ENCODE measurements around the gene PLEKHA1. TPM values are rescaled to one million over a fixed set of nuclear protein-coding genes. Genes with fewer than 3 reads are reported as not detected.

The PLEKHA1 gene
- total and polyA plus RNA-seq, 2 of the 4 experiments (the other 2 are of a cell fraction): 7.2 to 9.5 TPM

DNA sequence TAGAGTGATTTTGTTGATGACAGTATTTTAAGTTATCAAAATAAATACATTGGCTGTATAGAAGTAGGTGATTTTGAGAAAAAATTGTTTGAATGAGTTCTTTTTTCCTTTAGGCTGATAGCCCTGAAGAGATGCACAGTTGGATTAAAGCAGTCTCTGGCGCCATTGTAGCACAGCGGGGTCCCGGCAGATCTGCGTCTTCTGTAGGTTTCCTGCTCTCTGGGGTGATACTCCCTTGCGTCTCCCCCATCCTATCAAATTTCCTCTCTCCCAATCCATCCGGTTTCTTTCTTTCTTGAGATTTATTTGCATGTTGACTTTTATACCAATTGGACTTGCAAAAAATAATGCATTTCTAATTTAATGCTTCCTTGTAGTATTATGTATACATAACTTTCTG, 52.3 kb downstream of the PLEKHA1 start:
- Histone ChIP-seq H2BK15ac (ENCODE audit: low read depth, low read length) (no peak overlapping the region), H3K23ac (ENCODE audit: low read depth, low read length) (no peak overlapping the region), H2AK9ac (replicated peaks; ENCODE audit: low read depth, low read length, poor library complexity) (no peak overlapping the region), H3K14ac (replicated peaks; ENCODE audit: low read depth, low read length) (no peak overlapping the region), H3K4ac (ENCODE audit: low read depth, low read length) (no peak overlapping the region), H4K20me1 (ENCODE audit: insufficient read depth, low read length) (no peaks in the 10 kb centered on the region), H3K56ac (ENCODE audit: extremely low read depth, insufficient read depth, low read length) (no peak overlapping the region), H3K18ac (ENCODE audit: low read depth, low read length) (no peak overlapping the region), H3K27ac (ENCODE audit: insufficient read depth, low read length) (no peak overlapping the region), H2BK20ac (ENCODE audit: low read depth, low read length) (no peak overlapping the region), H4K91ac (ENCODE audit: insufficient read depth, low read depth, low read length) (no peak overlapping the region), H3K9me3 (ENCODE audit: control insufficient read depth, insufficient read depth, low read length) (no peaks in the 10 kb centered on the region), H3K4me1 (ENCODE audit: control insufficient read depth, insufficient read depth, low read length) (no peaks in the 10 kb centered on the region), H2AFZ (replicated peaks; ENCODE audit: low read length, poor library complexity) (no peak overlapping the region), H4K5ac (ENCODE audit: low read depth, low read length) (no peak overlapping the region), H3K79me1 (ENCODE audit: low read depth in 1 of 2, low read length in 2 of 2) (no peaks in the 10 kb centered on the region), H3K4me3 (ENCODE audit: insufficient read depth, low read depth, low read length) (no peak overlapping the region), H2BK120ac (ENCODE audit: low read depth, low read length) (no peak overlapping the region), H4K8ac (ENCODE audit: low read depth in 2 of 2, low read length in 2 of 2) (no peak overlapping the region), H3K27me3 (ENCODE audit: control insufficient read depth, insufficient read depth, low read length) (no peaks in the 10 kb centered on the region), H3K9me1 (ENCODE audit: insufficient read depth, low read length) (0 out of 2 replicates have a peak, but pooled peaks cover 2% of the 10 kb centered on the region), H2BK5ac (ENCODE audit: low read depth, low read length, poor library complexity, severe bottlenecking) (no peak overlapping the region), H2AK5ac (ENCODE audit: low read depth, low read length) (no peak overlapping the region), H3K4me2 (ENCODE audit: low read depth, low read length) (no peak overlapping the region), H3K36me3 (ENCODE audit: control insufficient read depth, insufficient read depth, low read length) (peaks cover 8% of the 10 kb centered on the region), H3K9ac (ENCODE audit: low read depth, low read length) (no peak overlapping the region)
- CTCF ChIA-PET: no interaction called here
- no CpG with 5 or more reads among the region's 6 CpGs for WGBS, 2 experiments (ENCODE audit: extremely low coverage in 2 of 2, insufficient read length in 1 of 2)
- DNase-seq (no peak), ATAC-seq (ENCODE audit: low read depth) (no peak)
- dilution Hi-C loops (cut with HindIII; ENCODE audit: low sequenced_read_pairs, unreplicated experiment) (no loop called here), in situ Hi-C loops (cut with MboI; ENCODE audit: low sequenced_read_pairs) (no loop called here), intact Hi-C loops (cut with micrococcal nuclease) (no loop called here)
- no TSS peak for BruUV-seq (replicated peaks)
- POLR2A ChIA-PET (ENCODE audit: unreplicated experiment): no interaction called here
- TF ChIP-seq RFX5 (IDR thresholded peaks at IDR 0.05; ENCODE audit: low read depth, low read length) (no peak), MXI1 (IDR thresholded peaks at IDR 0.05; ENCODE audit: borderline replicate concordance, low read depth, low read length) (no peak), FOS (IDR thresholded peaks at IDR 0.05; ENCODE audit: low read depth, low read length) (no peak), CEBPB (IDR thresholded peaks at IDR 0.05; ENCODE audit: low read depth, low read length) (no peak)
